Mesenchymal stem cell (in vitro differentiated cells and primary cell): Measurements from ENCODE around the gene SIX1.

Experiments used
- DNase-seq: peaks from one replicate; pipeline ENCODE4 v3.0.0-alpha.2; 2013
- H2AFZ ChIP-seq: one replicate; pipeline ENCODE4 v1.6.1; 2013; ENCODE audit warnings: low read depth, mild to moderate bottlenecking, control low read depth, inconsistent platforms, low read length, moderate library complexity
- H2AK5ac ChIP-seq: 2 replicates; pipeline ENCODE4 v1.6.1; 2013; ENCODE audit warnings: low read length, moderate library complexity, mild to moderate bottlenecking, inconsistent platforms; ENCODE audit not compliant: severe bottlenecking
- H2BK120ac ChIP-seq: one replicate; pipeline ENCODE4 v1.6.1; 2013; ENCODE audit warnings: low read depth, mild to moderate bottlenecking, inconsistent platforms, low read length, moderate library complexity
- H2BK12ac ChIP-seq, 2 experiments: one replicate each; pipeline ENCODE4 v1.6.1; 2013; ENCODE audit warnings: inconsistent platforms in 2 of 2, low read length in 2 of 2, mild to moderate bottlenecking in 2 of 2, moderate library complexity in 2 of 2, control low read depth in 1 of 2
- H2BK15ac ChIP-seq: one replicate; pipeline ENCODE4 v1.6.1; 2013; ENCODE audit warnings: mild to moderate bottlenecking, low read depth, inconsistent platforms; ENCODE audit not compliant: poor library complexity, severe bottlenecking
- H2BK5ac ChIP-seq: 2 replicates; pipeline ENCODE4 v1.6.1; 2013; ENCODE audit warnings: low read depth, mild to moderate bottlenecking, low read length, control low read depth, inconsistent platforms; ENCODE audit not compliant: poor library complexity, severe bottlenecking
- H3K14ac ChIP-seq, 2 experiments: one replicate each; pipeline ENCODE4 v1.6.1; 2013; ENCODE audit warnings: inconsistent platforms in 2 of 2, low read length in 2 of 2, control low read depth in 1 of 2, mild to moderate bottlenecking in 1 of 2, moderate library complexity in 1 of 2
- H3K18ac ChIP-seq, 2 experiments: one replicate each; pipeline ENCODE4 v1.6.1; 2013; ENCODE audit warnings: inconsistent platforms in 2 of 2, low read length in 2 of 2, control low read depth in 1 of 2, low read depth in 1 of 2, mild to moderate bottlenecking in 1 of 2
- H3K23ac ChIP-seq, 2 experiments: one replicate each; pipeline ENCODE4 v1.6.1; 2013; ENCODE audit warnings: inconsistent platforms in 2 of 2, low read length in 2 of 2, mild to moderate bottlenecking in 2 of 2, moderate library complexity in 2 of 2, control low read depth in 1 of 2
- H3K27ac ChIP-seq: 2 replicates; pipeline ENCODE4 v1.5.1; 2013; ENCODE audit warnings: mild to moderate bottlenecking, moderate library complexity, low read length, control low read depth, inconsistent platforms; ENCODE audit not compliant: poor library complexity, severe bottlenecking
- H3K27me3 ChIP-seq, 2 experiments: 2 replicates each; pipeline versions ENCODE4 v1.6.1 to v1.7.0; 2013; ENCODE audit warnings: low read length in 2 of 2, mild to moderate bottlenecking in 2 of 2, moderate library complexity in 2 of 2, control low read depth in 1 of 2, inconsistent platforms in 1 of 2; ENCODE audit not compliant: control insufficient read depth in 1 of 2, insufficient read depth in 1 of 2
- H3K36me3 ChIP-seq, 2 experiments: 2 replicates each; pipeline versions ENCODE4 v1.6.1 to v1.7.0; 2013; ENCODE audit warnings: low read length in 2 of 2, control low read depth in 1 of 2, inconsistent platforms in 1 of 2, low read depth in 1 of 2, mild to moderate bottlenecking in 1 of 2; ENCODE audit not compliant: insufficient read depth in 2 of 2, control insufficient read depth in 1 of 2
- H3K4ac ChIP-seq, 2 experiments: one replicate each; pipeline ENCODE4 v1.6.1; 2013; ENCODE audit warnings: inconsistent platforms in 2 of 2, low read length in 2 of 2, mild to moderate bottlenecking in 2 of 2, moderate library complexity in 2 of 2, control low read depth in 1 of 2, low read depth in 1 of 2
- H3K4me1 ChIP-seq: 2 replicates; pipeline ENCODE4 v1.6.1; 2013; ENCODE audit warnings: low read depth, low read length, control low read depth; ENCODE audit not compliant: control insufficient read depth, insufficient read depth
- H3K4me2 ChIP-seq: 2 replicates; pipeline ENCODE4 v1.6.1; 2013; ENCODE audit warnings: low read length, mild to moderate bottlenecking, inconsistent platforms; ENCODE audit not compliant: poor library complexity, severe bottlenecking
- H3K4me3 ChIP-seq, 2 experiments: 2 replicates each; pipeline versions ENCODE4 v1.5.1 to v1.7.0; 2013; ENCODE audit warnings: low read length in 2 of 2, mild to moderate bottlenecking in 2 of 2, control low read depth in 1 of 2, low read depth in 1 of 2; ENCODE audit not compliant: insufficient read depth in 1 of 2
- H3K79me1 ChIP-seq: replicated peaks from 2 replicates; pipeline ENCODE4 v1.6.1; 2013; ENCODE audit warnings: mild to moderate bottlenecking, control low read depth, low read length, inconsistent platforms; ENCODE audit not compliant: poor library complexity, severe bottlenecking
- H3K9ac ChIP-seq: 2 replicates; pipeline ENCODE4 v1.7.0; 2013; ENCODE audit warnings: mild to moderate bottlenecking, low read length, moderate library complexity
- H3K9me3 ChIP-seq: 2 replicates; pipeline ENCODE4 v1.7.0; 2013; ENCODE audit warnings: mild to moderate bottlenecking, low read length; ENCODE audit not compliant: control insufficient read depth
- H4K8ac ChIP-seq: one replicate; pipeline ENCODE4 v1.6.1; 2013; ENCODE audit warnings: inconsistent platforms, mild to moderate bottlenecking, low read length, moderate library complexity
- H4K91ac ChIP-seq: one replicate; pipeline ENCODE4 v1.6.1; 2013; ENCODE audit warnings: mild to moderate bottlenecking, low read length, inconsistent platforms
- WGBS: methylation state at CpG from one replicate; pipeline ENCODE4 v1.1.7; 2013; ENCODE audit warnings: mixed read lengths; 5-methylcytosine and 5-hydroxymethylcytosine counted together

The SIX1 gene

GRCh38 chr14:60602291-60602690, 47.0 kb downstream of the SIX1 start:
- H3K4ac ChIP-seq = no peak overlapping the region
- H2AFZ ChIP-seq = no peak overlapping the region
- H2BK15ac ChIP-seq = no peak overlapping the region
- H2BK120ac ChIP-seq = no peak overlapping the region
- H3K79me1 ChIP-seq = peaks cover 6% of the 10 kb centered on the region
- H3K4me1 ChIP-seq = no peaks in the 10 kb centered on the region
- no peak overlapping the region for H2BK12ac ChIP-seq
- no peak overlapping the region for H2BK5ac ChIP-seq
- H3K18ac ChIP-seq = no peak overlapping the region
- H3K14ac ChIP-seq = no peak overlapping the region
- DNase-seq = no peak
- no peak overlapping the region for H3K27ac ChIP-seq
- no peaks in the 10 kb centered on the region for H3K9me3 ChIP-seq
- no peak overlapping the region for H3K9ac ChIP-seq
- H4K91ac ChIP-seq = no peak overlapping the region
- H3K36me3 ChIP-seq = no peaks in the 10 kb centered on the region
- H3K27me3 ChIP-seq = no peaks in the 10 kb centered on the region
- H3K4me2 ChIP-seq = no peak overlapping the region
- H3K4me3 ChIP-seq = no peak overlapping the region
- no peak overlapping the region for H4K8ac ChIP-seq
- no peak overlapping the region for H3K23ac ChIP-seq
- H2AK5ac ChIP-seq = no peak overlapping the region

GRCh38 chr14:60599727-60600126, 49.5 kb downstream of the SIX1 start:
- Histone ChIP-seq H2BK12ac (no peak overlapping the region), H3K4me3 (no peak overlapping the region), H3K9ac (no peak overlapping the region), H3K23ac (no peak overlapping the region), H3K27me3 (no peaks in the 10 kb centered on the region), H4K91ac (no peak overlapping the region), H3K4ac (no peak overlapping the region), H4K8ac (no peak overlapping the region), H2BK120ac (no peak overlapping the region), H2AK5ac (no peak overlapping the region), H2AFZ (no peak overlapping the region), H3K9me3 (no peaks in the 10 kb centered on the region), H3K27ac (no peak overlapping the region), H2BK15ac (no peak overlapping the region), H3K36me3 (no peaks in the 10 kb centered on the region), H3K18ac (no peak overlapping the region), H3K79me1 (peaks cover 9% of the 10 kb centered on the region), H3K4me2 (no peak overlapping the region), H3K14ac (no peak overlapping the region), H3K4me1 (no peaks in the 10 kb centered on the region), H2BK5ac (no peak overlapping the region)
- no peak for DNase-seq

GRCh38 chr14:60596139-60596538, 53.1 kb downstream of the SIX1 start:
- Histone ChIP-seq H3K27ac (no peak overlapping the region), H3K9ac (no peak overlapping the region), H3K4me1 (no peaks in the 10 kb centered on the region), H3K14ac (no peak overlapping the region), H3K79me1 (peaks cover 6% of the 10 kb centered on the region), H2BK12ac (no peak overlapping the region), H4K8ac (no peak overlapping the region), H2AFZ (no peak overlapping the region), H2BK5ac (no peak overlapping the region), H3K23ac (no peak overlapping the region), H3K4ac (no peak overlapping the region), H3K9me3 (no peaks in the 10 kb centered on the region), H3K27me3 (no peaks in the 10 kb centered on the region), H2BK120ac (no peak overlapping the region), H2BK15ac (no peak overlapping the region), H3K36me3 (no peaks in the 10 kb centered on the region), H2AK5ac (no peak overlapping the region), H3K4me2 (no peak overlapping the region), H3K18ac (no peak overlapping the region), H4K91ac (no peak overlapping the region), H3K4me3 (no peak overlapping the region)
- DNase-seq = no peak

GRCh38 chr14:60594062-60594461, 55.2 kb downstream of the SIX1 start:
- 93% methylated on average over 1 of the region's 3 CpGs for WGBS
- peaks cover 6% of the 10 kb centered on the region for H3K79me1 ChIP-seq

More at GRCh38 chr14:60594062-60594461, 55.2 kb downstream of the SIX1 start:
- H3K18ac ChIP-seq = no peak overlapping the region
- H3K4ac ChIP-seq = no peak overlapping the region
- H2AK5ac ChIP-seq = no peak overlapping the region
- no peak overlapping the region for H2BK120ac ChIP-seq
- no peak overlapping the region for H2BK15ac ChIP-seq
- H2AFZ ChIP-seq = no peak overlapping the region
- no peak for DNase-seq
- no peak overlapping the region for H2BK12ac ChIP-seq
- H3K23ac ChIP-seq = no peak overlapping the region
- no peaks in the 10 kb centered on the region for H3K27me3 ChIP-seq
- no peaks in the 10 kb centered on the region for H3K9me3 ChIP-seq
- no peak overlapping the region for H3K14ac ChIP-seq
- H3K4me1 ChIP-seq = no peaks in the 10 kb centered on the region
- no peak overlapping the region for H3K9ac ChIP-seq
- H4K91ac ChIP-seq = no peak overlapping the region
- no peak overlapping the region for H3K4me2 ChIP-seq
- no peaks in the 10 kb centered on the region for H3K36me3 ChIP-seq
- H3K27ac ChIP-seq = no peak overlapping the region
- H3K4me3 ChIP-seq = no peak overlapping the region
- no peak overlapping the region for H2BK5ac ChIP-seq
- no peak overlapping the region for H4K8ac ChIP-seq
